ENCODE measurements around the gene TAS1R3. TPM values are rescaled to one million over a fixed set of nuclear protein-coding genes. Genes with fewer than 3 reads are reported as not detected.

Gene TAS1R3
- total and polyA plus RNA-seq, 10 of the 15 experiments (the other 5 are each of a cell fraction or from before 2014, with no cell fraction given) = 0.04 to 0.51 (median 0.08) TPM; not detected in 3

DNA sequence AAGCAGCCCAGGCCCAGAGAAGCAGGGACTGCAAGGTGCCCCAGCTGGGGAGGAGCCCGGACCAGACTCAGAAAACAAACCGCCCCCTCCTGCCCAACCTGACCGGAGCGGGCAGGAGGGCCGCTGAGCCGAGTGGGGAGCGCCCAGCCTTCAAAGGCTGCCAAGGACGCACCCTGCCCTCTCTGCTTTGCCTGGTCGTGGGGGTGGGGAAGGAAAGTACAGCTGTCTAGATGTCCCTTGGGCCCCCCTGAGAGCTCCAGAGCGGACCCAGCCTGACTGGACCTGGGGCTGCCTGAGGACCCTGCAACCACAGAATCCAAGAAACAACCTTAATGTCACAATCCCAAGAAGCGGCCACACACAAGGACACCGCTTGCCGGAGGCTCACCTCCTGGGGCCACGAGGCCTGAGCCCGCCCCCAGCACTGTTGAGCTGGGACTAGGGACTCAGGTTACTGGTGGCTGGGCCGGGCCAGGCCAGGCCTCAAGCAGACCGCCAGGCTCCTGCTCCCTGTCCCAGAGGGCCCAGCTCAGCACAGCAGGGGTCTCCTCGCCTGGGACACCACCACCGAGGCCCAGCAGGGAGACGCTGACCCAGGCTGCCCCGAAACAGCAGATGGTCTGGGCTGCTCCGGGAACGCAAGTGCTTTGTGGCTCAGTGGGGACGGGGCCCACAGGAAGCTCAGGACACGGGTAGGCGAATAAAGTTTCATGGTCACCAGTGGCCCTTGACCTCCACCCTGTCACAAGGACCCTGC is 16.8 kb downstream of the TAS1R3 start (continued):
- TF ChIP-seq, protein P1, sequence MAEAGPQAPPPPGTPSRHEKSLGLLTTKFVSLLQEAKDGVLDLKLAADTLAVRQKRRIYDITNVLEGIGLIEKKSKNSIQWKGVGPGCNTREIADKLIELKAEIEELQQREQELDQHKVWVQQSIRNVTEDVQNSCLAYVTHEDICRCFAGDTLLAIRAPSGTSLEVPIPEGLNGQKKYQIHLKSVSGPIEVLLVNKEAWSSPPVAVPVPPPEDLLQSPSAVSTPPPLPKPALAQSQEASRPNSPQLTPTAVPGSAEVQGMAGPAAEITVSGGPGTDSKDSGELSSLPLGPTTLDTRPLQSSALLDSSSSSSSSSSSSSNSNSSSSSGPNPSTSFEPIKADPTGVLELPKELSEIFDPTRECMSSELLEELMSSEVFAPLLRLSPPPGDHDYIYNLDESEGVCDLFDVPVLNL (IDR thresholded peaks at IDR 0.05; ENCODE audit: low read depth, low read length) = no peak
- TF ChIP-seq CREM (IDR thresholded peaks at IDR 0.05; ENCODE audit: low read depth) (no peak), SREBF2 (IDR thresholded peaks at IDR 0.05; ENCODE audit: low read length) (no peak), BACH1 (IDR thresholded peaks at IDR 0.05; ENCODE audit: borderline replicate concordance) (no peak)

DNA sequence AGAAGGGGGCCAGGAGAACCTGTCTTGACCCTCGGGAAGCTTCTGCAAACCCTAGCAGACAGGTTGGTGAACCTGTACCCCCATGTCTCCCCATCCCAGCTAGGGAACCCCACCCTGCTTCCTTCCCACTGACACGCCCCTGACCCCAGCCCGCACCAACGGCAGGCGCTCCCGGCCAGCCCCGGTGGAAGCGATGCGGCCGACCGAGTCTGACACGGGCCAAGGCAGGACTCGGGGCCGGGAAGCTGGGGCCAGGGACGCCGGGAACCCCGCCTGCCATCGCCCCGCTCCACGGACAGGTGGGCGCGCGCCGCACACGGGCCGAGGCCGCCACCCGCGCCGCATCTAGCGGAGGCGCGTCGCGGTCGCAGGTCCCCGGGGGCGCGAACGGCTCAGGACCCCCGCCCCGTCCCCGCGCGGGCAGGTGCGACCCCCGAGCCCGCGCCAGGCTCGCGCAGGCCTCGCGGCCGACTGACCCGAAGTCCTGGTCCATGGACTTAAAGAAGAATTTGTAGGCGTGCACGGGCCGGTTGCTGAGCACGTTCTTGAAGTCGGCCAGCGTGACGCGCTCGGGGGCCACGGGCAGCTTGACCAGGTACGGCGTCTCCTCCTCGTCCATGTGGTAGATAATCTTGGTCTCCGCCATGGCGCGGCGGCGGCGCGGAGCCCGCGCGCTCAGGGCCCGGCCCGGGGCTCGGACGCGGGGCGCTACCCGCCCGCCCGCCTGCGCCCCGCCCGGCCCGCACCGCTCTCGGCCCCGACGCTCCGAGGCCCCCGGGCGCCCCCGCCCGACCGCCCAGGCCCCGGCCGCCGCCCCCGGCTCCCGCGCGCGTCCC is 17.6 kb downstream of the TAS1R3 start:
- in situ Hi-C loops (cut with MboI) (no loop called here), intact Hi-C loops (cut with micrococcal nuclease; ENCODE audit: unreplicated experiment) (loop anchor here (2.0 kb wide), 1 partner anchor 50 kb away; the partner anchor contains the start of gene CCNL2)
- SMC1A ChIA-PET (ENCODE audit: uncharacterized antibody, unreplicated experiment) = interaction anchor here (0.9 kb wide), 1 partner anchor 23 kb away, joined by 3 read pairs; no protein-coding TSS in a partner anchor
- no peaks in the 10 kb centered on the region for H3K36me3 ChIP-seq (ENCODE audit: control insufficient read depth in 2 of 2, insufficient read depth in 2 of 2, low read length in 1 of 2)
- H3K27ac ChIP-seq (ENCODE audit: control insufficient read depth, insufficient read depth) = no peak overlapping the region
- no peaks in the 10 kb centered on the region for H3K9me3 ChIP-seq (replicated peaks; ENCODE audit: control insufficient read depth, insufficient read depth, low read length)
- peaks cover 0 to 2% of the 10 kb centered on the region in 2 experiments; a peak in 1 of 4 replicates for H3K27me3 ChIP-seq (replicated peaks in 1 of 2; ENCODE audit: control insufficient read depth in 2 of 2, insufficient read depth in 2 of 2, low read length in 1 of 2)
- no peak; the same call in 2 of the 3 replicates for ATAC-seq
- POLR2A ChIA-PET = interaction anchor here (0.7 kb wide), 1 partner anchor 27 kb away, joined by 5 read pairs; the partner anchor contains the start of gene AURKAIP1
- CTCF ChIA-PET = interaction anchor here (0.6 to 2.1 kb wide), 7 partner anchors 21 to 157 kb away, joined by 3 to 12 read pairs (median 4); no protein-coding TSS in a partner anchor
- peaks cover 2% of the 10 kb centered on the region for H3K79me2 ChIP-seq (ENCODE audit: control insufficient read depth, insufficient read depth, low read length)
- no peaks in the 10 kb centered on the region for H4K20me1 ChIP-seq (ENCODE audit: control insufficient read depth, insufficient read depth)
- H3K4me3 ChIP-seq = peak overlapping the region; percentile 83
- peak overlapping the region; percentile 83 for H3K4me2 ChIP-seq (ENCODE audit: control insufficient read depth, insufficient read depth)
- RAD21 ChIA-PET (ENCODE audit: unreplicated experiment) = interaction anchor here (1.1 to 1.5 kb wide), 3 partner anchors 24 to 43 kb away, joined by 3 to 4 read pairs (median 3); partner anchors contain the start of gene AURKAIP1
- peaks cover 6% of the 10 kb centered on the region; the same call in 1 of the 2 replicates for H3K4me1 ChIP-seq (ENCODE audit: control insufficient read depth, insufficient read depth, low read length)
- BruUV-seq (replicated peaks) = no TSS peak
- no peak for DNase-seq (ENCODE audit: low read depth, low spot score)
- peak overlapping the region; percentile 13; the same call in 1 of the 2 replicates for H2AFZ ChIP-seq (ENCODE audit: control insufficient read depth, low read depth, low read length)
- peak overlapping the region; percentile 38 for H3K9ac ChIP-seq (ENCODE audit: control insufficient read depth, insufficient read depth, low read length)
- 1% methylated on average over 52 of the region's 109 CpGs for WGBS (ENCODE audit: insufficient coverage, insufficient replicate concordance, low lambda C conversion rate, missing lambda C conversion rate)
- no peak for FAIRE-seq
- peak; percentile 34; the same call in 1 of the 2 replicates for TF ChIP-seq IKZF1 (conservative IDR thresholded peaks at IDR 0.05)
- TF ChIP-seq DPF2 (IDR thresholded peaks at IDR 0.05) = peak; percentile 51
- peak; percentile 56 for TF ChIP-seq GATAD2B (conservative IDR thresholded peaks at IDR 0.05; ENCODE audit: low read depth)
- TF ChIP-seq, protein P2, sequence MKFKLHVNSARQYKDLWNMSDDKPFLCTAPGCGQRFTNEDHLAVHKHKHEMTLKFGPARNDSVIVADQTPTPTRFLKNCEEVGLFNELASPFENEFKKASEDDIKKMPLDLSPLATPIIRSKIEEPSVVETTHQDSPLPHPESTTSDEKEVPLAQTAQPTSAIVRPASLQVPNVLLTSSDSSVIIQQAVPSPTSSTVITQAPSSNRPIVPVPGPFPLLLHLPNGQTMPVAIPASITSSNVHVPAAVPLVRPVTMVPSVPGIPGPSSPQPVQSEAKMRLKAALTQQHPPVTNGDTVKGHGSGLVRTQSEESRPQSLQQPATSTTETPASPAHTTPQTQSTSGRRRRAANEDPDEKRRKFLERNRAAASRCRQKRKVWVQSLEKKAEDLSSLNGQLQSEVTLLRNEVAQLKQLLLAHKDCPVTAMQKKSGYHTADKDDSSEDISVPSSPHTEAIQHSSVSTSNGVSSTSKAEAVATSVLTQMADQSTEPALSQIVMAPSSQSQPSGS (IDR thresholded peaks at IDR 0.05; ENCODE audit: low read length) = no peak
- peak; percentile 30; the same call in 1 of the 2 replicates for TF ChIP-seq RB1 (IDR thresholded peaks at IDR 0.05; ENCODE audit: borderline replicate concordance)
- 0 out of 2 replicates have a peak, but pooled peaks have one; percentile 55 for TF ChIP-seq BACH1 (IDR thresholded peaks at IDR 0.05; ENCODE audit: borderline replicate concordance)
- TF ChIP-seq, protein P3, sequence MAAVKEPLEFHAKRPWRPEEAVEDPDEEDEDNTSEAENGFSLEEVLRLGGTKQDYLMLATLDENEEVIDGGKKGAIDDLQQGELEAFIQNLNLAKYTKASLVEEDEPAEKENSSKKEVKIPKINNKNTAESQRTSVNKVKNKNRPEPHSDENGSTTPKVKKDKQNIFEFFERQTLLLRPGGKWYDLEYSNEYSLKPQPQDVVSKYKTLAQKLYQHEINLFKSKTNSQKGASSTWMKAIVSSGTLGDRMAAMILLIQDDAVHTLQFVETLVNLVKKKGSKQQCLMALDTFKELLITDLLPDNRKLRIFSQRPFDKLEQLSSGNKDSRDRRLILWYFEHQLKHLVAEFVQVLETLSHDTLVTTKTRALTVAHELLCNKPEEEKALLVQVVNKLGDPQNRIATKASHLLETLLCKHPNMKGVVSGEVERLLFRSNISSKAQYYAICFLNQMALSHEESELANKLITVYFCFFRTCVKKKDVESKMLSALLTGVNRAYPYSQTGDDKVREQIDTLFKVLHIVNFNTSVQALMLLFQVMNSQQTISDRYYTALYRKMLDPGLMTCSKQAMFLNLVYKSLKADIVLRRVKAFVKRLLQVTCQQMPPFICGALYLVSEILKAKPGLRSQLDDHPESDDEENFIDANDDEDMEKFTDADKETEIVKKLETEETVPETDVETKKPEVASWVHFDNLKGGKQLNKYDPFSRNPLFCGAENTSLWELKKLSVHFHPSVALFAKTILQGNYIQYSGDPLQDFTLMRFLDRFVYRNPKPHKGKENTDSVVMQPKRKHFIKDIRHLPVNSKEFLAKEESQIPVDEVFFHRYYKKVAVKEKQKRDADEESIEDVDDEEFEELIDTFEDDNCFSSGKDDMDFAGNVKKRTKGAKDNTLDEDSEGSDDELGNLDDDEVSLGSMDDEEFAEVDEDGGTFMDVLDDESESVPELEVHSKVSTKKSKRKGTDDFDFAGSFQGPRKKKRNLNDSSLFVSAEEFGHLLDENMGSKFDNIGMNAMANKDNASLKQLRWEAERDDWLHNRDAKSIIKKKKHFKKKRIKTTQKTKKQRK (IDR thresholded peaks at IDR 0.05; ENCODE audit: low read depth, low read length) = no peak
- TF ChIP-seq, protein P4, sequence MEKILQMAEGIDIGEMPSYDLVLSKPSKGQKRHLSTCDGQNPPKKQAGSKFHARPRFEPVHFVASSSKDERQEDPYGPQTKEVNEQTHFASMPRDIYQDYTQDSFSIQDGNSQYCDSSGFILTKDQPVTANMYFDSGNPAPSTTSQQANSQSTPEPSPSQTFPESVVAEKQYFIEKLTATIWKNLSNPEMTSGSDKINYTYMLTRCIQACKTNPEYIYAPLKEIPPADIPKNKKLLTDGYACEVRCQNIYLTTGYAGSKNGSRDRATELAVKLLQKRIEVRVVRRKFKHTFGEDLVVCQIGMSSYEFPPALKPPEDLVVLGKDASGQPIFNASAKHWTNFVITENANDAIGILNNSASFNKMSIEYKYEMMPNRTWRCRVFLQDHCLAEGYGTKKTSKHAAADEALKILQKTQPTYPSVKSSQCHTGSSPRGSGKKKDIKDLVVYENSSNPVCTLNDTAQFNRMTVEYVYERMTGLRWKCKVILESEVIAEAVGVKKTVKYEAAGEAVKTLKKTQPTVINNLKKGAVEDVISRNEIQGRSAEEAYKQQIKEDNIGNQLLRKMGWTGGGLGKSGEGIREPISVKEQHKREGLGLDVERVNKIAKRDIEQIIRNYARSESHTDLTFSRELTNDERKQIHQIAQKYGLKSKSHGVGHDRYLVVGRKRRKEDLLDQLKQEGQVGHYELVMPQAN (conservative IDR thresholded peaks at IDR 0.05) = peak; percentile 47; the same call in 1 of the 2 replicates

All from GM12878 (cell line).